Activated gamma-delta T cell (primary cell): ENCODE measurements around the gene FOSL2.

ENCODE experiments used
- DNase-seq: peaks from one replicate; lab custom pipeline; 2025; lab: John Stamatoyannopoulos, UW
- total RNA-seq, 2 donors: gene quantifications; one replicate each; lab custom pipeline; 2026; lab: John Stamatoyannopoulos, UW

The FOSL2 gene
- 91.2 to 177 reads per million in 2 donors for total RNA-seq

DNA sequence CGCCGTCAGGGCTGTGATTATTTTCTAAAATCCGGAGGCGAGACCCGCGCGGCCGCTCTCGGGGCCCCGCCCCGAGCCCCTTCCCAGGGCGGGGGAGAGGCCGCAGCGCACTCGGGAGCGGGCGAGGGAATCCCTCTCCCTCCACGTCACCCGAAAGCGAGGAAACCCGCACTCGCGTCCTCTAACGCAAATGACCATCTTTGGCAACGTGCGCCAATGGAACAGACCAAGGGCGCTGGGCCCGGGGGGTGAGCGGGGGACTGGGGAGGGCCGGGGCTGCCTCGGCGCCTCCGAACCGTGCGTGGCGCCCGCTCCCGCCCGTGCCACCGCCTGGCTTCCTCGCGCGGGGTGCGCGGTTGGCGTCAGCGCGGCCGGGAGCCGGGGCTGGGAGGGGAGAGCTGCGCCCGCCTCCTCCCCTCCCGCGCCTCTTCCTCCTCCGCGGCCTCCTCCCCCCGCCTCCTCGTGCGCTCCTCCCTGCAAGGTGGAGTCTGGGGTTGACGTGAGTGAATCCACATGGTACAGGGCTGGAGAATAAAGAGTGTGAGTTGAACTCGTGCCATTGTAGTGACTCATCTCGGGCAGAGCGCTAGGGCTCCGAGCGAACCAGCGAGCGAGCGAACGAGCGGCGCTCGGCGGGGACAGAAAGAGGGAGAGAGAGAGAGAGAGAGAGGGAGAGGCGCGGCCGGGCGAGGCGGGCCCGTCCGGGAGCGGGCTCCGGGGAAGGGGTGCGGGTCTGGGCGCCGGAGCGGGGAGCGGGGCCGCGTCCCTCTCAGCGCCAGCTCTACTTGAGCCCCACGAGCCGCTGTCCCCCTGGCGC, at the start of gene FOSL2:
TSS of gene FOSL2 (plus strand) at position 562 of the 817 bp plus-strand sequence. CDS start 863 bp downstream, outside the sequence.
- DNase-seq = peak; percentile 92

DNA sequence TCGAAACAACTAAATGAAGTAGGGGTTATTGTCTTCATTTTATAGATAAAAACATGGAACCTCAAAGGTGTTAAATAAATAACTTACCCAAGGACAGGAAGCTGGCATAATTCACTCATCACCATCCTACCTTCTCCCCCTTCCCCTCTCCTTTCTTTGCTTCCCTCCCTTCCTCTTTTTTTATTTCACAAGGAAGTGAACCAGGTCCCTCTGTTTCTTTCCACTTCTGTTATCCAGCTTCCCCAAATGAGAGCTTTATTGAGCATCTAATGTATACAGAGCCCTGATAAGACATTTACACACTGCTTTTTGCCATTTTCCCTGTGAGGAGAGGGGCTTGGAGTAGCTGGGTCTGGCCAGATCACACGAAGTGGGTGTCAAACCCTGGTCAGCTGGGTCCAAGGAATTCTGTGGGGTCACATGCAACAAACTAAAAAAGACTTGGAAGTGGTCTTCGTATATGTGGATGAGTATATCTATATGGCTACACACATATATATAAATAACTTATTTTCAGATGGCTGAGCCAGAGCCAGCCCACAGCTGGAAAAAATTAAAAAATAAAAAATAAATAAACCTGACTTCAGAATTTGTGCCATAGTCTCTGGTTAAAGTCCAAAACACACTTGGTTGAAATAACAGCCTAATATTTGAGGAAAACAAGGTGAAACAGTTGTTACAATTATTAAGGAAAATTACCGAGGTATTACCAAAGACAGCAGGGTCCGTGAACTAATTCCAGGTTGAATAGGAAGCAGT, 49.3 kb upstream of the FOSL2 start:
- no peak for DNase-seq

DNA sequence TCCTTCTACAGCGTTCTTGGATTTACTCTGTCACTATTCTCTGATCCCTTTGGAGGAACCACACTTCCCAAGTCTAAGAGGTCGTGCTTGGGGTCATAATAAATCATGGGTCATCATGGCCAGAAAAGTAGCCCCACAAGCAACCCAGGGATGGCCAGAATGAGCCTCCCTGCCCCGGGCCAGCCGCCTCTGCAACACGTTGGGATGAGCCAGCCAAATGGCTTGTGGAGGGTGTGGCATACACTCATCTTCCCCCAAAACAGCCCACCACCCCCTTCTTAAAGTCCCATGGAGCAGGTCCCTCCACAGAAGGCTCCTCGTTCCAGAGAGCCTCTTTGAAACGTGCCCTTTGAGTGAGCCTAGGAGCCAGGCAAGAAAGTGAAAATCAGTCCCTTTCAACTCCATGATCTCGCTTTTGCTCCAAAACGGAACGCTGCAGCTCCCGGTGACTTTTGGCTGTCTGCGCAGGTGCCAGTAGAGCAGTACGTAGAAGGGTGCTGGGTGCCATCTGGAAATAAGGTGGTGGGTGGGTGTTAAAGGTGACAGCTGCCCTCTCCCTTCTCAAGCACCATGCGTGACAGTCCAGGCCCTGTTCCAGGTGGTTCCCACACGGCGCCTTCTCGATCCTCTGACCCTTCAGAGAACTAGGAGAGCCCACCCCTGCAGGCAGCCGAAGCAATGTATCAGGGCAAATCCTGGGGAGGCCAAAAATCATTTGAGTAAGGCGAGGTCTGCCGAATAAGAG, 48.5 kb upstream of the FOSL2 start:
- no peak for DNase-seq

DNA sequence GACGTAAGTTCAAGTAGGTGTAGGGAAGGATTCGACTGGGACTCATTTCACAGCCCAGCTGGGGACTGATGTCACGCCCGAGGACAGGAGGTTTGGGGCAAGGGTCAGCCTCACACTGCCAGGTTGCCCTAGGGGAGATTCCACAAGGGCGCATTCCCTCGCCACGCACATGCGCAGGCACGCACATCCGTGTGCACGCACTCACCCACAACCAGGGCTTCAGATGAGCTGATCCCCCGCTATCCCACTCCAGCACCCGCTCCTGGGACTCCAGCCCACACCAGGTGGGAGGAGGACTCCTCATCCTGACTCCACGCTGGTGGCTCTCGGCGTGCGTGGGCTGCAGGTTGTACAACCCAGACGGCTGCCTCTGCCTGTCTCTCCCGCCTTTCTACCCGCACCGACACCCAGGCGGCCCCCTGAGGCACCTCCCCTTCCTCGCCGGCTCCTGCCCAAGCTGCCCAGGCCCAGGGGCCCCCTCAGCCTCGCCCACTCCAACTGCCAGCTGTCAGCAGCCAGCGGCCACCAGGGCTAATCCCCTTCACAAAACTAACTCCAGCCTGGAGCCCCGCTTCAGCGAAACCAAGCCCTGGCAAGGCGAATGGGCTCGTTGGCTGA, 47.8 kb upstream of the FOSL2 start:
- DNase-seq = no peak

DNA sequence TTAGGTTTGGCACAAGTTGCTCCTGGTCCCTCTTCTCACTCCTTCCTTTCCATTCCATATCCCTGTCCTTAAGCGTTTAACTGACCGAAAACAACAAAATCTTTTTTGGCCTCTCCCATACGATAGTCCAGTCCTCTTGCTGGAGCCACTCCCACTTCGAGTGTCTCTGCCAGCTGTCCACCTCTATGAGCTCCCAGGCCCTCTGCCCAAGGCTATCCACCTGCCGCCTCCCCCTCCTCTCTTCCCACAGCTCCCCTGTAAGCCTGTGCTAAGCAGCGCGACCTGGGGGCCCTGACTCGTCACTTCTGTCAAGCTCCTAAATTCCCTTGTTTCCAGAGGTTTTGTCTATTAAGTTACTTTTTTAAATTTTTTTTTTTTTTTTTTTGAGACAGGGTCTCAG, 47.0 kb upstream of the FOSL2 start:
- DNase-seq = no peak

DNA sequence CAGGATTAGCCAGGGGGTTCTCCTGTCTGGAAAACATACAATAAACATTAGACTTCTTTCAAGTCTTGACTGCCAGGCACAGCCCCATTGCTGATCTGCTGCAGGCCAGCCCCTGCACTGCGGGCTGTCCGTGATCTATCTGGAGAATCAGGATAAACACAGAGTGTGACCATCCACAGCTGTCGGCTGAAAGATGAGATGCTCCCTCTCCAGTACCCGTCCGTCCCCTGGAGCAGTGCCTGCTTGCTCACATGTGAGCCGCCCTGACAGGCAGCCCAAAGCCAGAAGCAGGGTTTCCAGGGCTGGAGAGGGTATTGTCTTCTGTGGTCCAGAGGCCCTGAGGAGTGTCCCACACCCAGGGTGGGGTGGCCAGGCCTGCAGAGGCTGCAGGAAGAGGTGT, 46.1 kb upstream of the FOSL2 start:
- no peak for DNase-seq

DNA sequence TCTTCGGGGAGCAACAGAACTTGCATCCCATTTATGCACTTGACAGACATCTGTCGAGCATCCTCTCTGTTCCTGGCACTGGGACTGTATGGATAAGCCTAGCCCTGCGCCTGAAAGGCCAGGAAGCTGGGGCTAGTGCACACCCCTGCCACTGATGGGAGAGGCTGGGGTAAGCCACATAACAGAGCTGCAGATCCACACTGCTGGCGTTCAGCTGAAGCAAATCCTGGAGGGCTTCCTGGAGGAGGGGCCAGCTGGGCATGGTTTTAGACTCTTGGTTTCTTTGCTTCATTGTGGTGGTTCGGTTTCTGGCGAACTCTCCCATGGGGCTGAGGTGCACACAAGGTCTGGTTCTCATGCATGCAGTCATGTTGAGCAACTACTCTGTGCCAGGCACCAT, 45.5 kb upstream of the FOSL2 start:
- DNase-seq = no peak

DNA sequence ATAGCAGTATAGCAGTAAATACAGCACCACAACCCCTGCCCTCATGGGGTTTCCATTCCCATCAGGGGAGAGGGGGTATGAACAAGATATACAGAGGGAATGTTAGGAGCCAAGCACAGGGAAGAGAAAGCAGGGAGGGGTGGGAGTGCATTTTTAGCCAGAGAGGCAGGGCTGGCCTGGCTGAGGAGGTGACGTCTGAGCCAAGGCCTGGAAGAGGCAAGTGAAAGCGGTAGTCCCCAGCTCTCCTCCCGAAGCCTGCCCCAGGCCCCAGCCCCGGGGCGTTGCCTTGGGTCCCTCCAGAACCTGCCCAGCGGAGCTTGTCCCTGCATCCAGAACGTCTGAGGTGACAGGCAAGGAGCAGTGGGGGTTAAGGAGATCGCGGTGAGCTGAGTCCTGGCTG, 45.1 kb upstream of the FOSL2 start:
- no peak for DNase-seq

DNA sequence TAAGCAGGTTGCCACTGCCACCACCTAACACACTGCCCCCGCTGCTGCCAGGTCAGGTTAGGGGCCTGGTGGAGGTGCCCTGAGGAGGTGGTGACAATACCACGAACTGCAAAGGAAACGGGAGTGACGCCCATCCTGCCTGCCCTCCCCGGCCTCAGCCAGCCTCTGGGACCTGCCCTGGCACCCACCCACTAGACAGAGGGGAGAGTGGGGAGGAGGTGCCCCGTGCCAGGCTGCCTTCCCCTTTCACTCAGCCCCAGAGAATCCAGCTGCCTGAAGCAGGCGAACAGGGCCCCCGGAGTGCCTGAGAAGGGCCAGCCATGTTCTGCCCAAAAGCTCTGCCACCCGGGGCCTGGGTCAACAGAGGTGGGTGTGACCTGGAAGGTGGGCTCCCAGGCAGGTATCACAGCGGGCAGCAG, 44.5 kb upstream of the FOSL2 start:
- DNase-seq = peak; percentile 58

DNA sequence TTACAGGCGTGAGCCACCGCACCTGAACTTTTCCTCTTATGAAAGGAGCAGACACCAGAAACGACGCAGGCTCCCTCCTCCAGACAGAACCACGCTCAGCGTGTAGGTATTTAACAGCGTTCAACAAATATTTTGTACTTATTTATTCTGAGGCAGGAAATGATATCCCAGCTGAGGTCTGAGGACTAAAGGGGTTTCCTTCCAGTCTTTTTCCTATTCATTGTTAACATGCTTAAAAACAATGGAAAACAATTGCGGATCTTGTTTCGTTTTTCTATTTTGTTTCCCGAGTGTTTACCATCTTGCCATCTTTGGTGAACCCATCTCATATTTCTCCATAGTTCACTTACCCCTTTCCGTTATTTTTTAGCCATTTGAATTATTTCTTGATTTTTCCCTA, 43.7 kb upstream of the FOSL2 start:
- no peak for DNase-seq

DNA sequence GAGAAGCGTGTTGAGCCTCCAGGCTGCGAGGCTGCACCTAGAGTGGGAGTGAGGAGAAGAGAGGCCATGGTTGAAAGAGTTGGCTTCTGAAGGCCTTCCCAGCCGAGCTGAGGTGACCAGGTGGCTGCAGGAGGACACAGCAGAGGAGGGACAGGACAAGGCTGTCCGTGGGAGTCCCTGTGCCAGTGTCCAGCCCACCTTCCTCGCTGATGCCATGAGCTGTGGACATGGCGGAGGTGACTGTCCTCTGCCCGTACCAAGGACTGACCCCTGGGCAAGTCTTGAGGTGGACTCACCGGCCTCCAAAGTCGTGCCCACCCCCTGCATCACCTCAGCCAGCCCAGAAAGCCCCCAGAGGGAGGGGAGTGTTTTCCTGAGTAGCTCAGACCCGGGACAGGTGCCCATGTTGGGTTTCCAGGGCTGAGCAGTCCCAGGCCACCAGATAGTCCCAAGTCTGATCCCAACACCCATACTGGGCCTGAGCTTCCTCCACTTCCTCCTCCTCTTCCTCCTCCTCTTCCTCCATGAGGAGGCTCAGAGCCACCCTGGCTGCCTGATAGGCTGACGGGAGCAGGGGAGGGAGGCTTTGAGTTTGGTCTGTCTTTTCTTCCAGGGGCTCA, 43.0 kb upstream of the FOSL2 start:
- no peak for DNase-seq

DNA sequence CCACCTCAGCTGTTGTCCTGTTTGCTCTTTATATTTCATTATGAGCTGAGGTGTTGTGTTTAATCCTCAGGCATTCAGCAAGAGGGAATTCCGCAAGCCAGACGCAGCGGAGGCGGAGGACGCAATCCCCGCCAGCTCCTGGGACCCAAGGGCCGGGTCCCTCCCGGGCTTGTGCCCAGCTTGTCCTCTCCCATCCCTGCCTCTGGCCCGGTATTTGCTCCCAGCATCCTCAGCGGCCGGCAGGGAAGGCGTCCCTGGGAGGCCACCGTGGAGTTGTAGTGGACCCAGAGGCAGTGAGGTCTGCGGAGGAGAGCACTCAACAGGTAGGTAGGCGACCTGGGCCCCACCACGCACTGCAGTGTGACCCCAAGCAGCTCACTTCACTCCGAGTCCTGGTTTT, 42.5 kb upstream of the FOSL2 start:
- DNase-seq = no peak

DNA sequence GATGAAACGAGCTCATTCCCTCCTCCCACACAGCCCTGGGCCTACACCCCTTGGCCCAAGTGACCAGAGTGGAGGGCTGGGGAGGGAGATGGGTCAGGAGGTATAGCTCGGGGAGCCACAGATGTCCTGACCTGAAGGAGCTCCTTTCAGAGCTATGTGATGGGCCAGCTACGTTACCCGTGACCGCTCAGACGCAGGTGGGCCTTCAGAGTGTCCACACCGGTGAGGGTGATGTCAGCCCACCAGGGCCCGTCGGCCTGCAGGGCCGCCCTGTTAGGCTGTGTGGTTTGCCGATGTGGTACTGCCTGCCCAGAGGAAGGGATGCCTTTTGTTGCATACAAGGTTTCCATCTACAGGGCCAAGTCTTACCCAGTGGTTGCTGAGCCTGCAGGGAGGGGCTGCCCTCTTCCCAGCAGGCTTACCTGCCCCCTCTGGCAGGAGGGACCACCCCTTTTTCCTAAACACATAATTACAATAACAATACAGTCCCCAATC, 41.8 kb upstream of the FOSL2 start:
- DNase-seq = no peak

DNA sequence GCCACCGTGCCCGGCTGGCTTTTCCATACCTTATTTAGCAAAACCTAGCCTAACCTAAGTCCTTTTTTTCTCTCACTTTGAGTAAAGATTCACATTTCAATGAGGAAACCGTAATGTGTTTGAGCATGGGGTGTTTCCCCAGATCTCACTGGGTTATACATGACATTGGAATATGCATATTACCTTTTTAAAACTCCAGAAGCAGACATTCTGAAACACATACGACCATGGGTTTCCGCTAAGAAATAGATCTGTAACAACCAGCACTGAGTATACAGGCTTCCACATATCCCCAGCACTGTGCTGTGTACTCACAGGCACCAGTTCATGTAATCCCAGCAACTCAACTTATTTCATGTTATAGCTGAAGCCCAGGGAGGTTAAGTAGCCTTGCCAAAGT, 41.0 kb upstream of the FOSL2 start:
- DNase-seq = no peak

DNA sequence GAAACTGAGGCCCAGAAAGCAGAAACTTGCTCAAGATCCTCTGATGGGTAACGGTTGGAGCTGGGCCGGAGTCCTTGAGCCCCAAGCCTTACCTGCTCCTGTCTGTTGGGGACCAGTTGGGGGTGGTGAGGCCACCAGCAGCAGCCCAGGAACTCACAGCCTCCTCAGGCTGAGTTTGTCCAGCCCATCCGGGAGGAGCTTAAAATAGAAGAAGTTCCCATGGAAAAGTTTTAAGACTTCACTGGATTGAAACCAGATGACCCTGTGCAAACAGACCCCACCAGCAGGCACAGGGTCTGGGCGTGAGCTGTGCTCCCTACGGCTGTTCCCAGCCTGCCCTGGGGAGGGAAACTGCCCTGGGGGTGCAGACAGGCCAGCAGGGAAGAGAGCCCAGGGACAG, 40.6 kb upstream of the FOSL2 start:
- DNase-seq = no peak

DNA sequence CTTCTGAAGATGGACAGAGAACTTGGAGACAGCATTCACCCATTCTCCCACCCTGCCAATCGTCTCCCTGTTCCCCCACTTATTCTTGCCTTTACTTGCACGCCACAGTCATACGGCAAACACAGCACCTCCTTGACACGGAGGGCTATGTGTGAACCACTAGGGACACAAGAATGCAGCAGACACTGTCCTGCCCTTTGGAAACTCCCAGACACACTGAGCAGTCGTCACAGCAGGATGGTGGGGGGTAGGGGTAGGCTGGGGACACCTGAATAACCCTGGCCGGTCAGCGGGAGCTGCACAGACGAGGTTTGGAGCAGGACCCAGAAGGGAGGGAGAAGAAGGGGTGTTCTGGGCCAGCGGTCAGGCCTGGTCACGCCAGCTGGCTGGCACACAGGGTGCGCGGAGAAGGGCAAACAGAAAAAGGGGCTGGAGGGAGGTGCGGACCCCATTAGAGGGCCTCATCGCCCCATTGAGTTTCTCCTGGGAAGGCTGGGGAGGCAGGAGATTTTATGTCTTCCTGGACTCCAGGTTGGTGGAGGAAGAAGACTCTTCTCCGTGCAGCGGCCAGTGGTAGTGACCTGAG, 40.0 kb upstream of the FOSL2 start:
- no peak for DNase-seq

DNA sequence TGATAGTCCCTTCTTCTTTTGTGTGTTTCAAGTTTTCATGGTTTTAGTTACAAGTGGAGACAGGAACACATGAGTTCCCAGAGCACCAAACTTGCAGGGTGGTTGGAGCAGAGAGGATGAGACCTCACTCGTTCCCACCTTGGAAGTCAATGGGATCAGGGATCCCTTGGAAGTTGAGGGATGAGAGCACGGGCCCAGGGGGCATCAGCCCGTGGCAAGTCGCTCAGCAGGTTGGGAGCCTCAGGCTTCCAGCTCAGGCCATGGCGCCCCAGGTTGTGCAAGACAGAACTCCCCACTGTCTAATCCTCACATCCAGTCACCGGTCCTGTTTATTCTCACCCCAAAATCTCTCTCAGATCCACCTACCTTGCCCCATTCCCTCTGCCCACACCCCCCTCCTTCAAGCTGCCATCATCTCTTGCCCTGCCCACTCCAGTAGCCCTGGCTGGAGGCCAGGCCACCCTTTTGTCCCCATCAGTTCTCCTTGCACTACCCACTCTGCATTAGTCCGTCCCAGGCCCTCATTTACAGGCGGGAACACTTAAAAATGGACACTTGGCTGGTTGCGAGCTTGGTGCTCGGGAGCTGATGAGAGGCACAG, 37.6 kb upstream of the FOSL2 start:
- DNase-seq = no peak

DNA sequence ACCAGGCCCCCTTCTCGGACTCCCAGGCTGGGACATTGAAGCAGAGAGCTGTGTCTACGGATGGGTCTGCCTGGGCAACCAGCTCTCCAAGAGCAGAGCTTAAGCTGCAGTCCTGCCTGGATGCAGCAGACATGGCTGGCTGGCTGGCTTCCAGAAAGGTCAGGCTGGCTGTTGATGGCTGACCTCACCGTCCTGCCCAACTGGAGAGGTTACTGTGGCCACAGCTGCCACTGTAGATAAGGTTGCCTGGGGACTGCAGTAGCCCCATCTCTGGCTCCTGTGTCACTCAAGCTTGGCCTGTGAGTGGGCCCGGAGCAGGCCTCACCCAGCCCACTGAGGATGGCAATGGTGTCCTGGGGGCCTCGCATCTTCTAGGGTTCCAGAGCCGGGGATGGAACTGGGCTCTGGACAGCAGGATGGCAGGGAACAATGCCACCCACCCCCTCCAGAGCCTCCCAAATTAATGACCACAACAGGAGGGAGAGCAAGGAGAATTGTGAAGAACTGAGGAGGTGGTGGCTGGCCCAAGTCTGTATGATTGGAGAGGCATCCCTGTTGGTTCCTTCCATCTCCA, 37.0 kb upstream of the FOSL2 start:
- DNase-seq = no peak

DNA sequence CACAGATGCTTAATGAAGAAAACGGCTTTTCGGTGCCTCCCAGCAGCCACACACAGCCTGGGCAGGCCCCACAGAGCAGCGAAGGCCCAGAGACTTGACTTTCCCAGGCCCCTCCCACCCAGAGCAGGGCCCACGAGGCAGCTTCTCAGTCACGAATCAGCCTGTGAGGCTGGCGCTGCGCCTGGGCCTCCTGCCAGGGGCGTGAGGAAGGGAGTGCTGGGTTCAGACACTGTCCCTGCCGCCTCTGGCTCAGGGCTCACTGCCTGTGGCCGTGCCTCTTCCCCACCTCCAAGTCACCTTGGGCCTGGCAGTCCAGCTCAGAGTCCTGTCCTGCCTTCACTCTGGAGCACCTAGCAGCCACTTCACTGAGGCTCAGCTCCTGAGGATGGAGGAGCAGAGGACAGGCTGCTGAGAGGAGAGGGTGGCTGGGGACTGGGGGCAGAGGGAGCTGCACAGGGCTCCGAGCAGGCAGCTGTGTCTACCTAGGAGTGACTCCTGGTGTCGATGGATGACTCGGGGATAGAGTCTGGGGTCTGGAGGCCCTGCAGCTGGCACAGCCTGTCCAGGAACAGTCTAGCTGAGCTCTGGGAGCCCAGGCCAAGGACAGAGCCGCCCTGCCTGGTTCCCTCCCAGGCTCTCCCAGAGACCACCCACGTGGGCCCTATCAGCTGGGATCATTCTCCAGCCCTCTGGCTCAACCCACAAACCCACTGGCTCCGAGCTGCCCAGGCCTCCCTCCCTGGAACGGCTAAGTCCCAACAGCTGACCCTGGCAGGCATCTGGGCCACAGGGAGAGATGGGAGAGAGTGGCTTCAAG, 36.4 kb upstream of the FOSL2 start:
- peak; percentile 37 for DNase-seq
